Measurements from ENCODE around the gene LYSMD2.
A peak's percentile ranks its signal among the peaks of the same experiment; 100 is the strongest.

- TF ChIP-seq, protein P1, sequence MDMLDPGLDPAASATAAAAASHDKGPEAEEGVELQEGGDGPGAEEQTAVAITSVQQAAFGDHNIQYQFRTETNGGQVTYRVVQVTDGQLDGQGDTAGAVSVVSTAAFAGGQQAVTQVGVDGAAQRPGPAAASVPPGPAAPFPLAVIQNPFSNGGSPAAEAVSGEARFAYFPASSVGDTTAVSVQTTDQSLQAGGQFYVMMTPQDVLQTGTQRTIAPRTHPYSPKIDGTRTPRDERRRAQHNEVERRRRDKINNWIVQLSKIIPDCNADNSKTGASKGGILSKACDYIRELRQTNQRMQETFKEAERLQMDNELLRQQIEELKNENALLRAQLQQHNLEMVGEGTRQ (IDR thresholded peaks at IDR 0.05; ENCODE audit: borderline replicate concordance, low read depth, low read length): no peak
- TF ChIP-seq POLR2AphosphoS5 (IDR thresholded peaks at IDR 0.05; ENCODE audit: low read depth, low read length) (peak; percentile 97), CTCF (IDR thresholded peaks at IDR 0.05) (no peak), SMC3 (IDR thresholded peaks at IDR 0.05; ENCODE audit: low read depth, low read length) (no peak), RAD21 (IDR thresholded peaks at IDR 0.05; ENCODE audit: low read length) (no peak; the same call in 1 of the 2 replicates), RFX5 (IDR thresholded peaks at IDR 0.05; ENCODE audit: low read length) (no peak), EP300 (IDR thresholded peaks at IDR 0.05; ENCODE audit: borderline replicate concordance in 1 of 2, low read depth in 1 of 2, low read length in 1 of 2) (peak; percentile 89), FOSL2 (IDR thresholded peaks at IDR 0.05; ENCODE audit: borderline replicate concordance, low read depth) (peak; percentile 99)
- TF ChIP-seq, protein P2, sequence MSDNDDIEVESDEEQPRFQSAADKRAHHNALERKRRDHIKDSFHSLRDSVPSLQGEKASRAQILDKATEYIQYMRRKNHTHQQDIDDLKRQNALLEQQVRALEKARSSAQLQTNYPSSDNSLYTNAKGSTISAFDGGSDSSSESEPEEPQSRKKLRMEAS (IDR thresholded peaks at IDR 0.05; ENCODE audit: low read depth): peak; percentile 69
These were observed 11.0 kb downstream of the LYSMD2 start for GRCh38 chr15:51726302-51727073.
